HL-60 (cell line): ENCODE results near the gene IVD.

Source experiments
- DNase-seq, 2 experiments: peaks; one replicate each; pipeline ENCODE4 v3.0.0-alpha.2; 2010 to 2020; ENCODE audit warnings: low read depth in 1 of 2, low spot score in 1 of 2
- H3K27ac ChIP-seq: fragments of 250-450 bp; sonication (Bioruptor Pico); replicated peaks from 2 replicates; pipeline ENCODE4 v1.5.1; 2020; ENCODE audit warnings: mild to moderate bottlenecking, moderate library complexity
- H3K27me3 ChIP-seq: fragments of 250-450 bp; sonication (Bioruptor Pico); 2 replicates; pipeline ENCODE4 v1.5.1; 2021; ENCODE audit warnings: mild to moderate bottlenecking, moderate library complexity; ENCODE audit not compliant: insufficient read depth, poor library complexity, severe bottlenecking
- H3K4me3 ChIP-seq: replicated peaks from 2 replicates; pipeline ENCODE4 v1.5.1; 2011; ENCODE audit warnings: mild to moderate bottlenecking, control low read depth, low read length; ENCODE audit not compliant: insufficient read depth
- GABPA ChIP-seq: IDR thresholded peaks from 2 replicates; pipeline ENCODE4 v1.6.1; 2012; ENCODE audit warnings: low read depth
- POLR2AphosphoS5 ChIP-seq: IDR thresholded peaks from 2 replicates; pipeline ENCODE4 v1.6.1; 2012; ENCODE audit warnings: low read depth
- SPI1 ChIP-seq: IDR thresholded peaks from 2 replicates; pipeline ENCODE4 v1.6.1; 2012; ENCODE audit warnings: low read depth, mild to moderate bottlenecking, borderline replicate concordance
- TF ChIP-seq, protein P1 (sequence below): IDR thresholded peaks from 2 replicates; pipeline ENCODE4 v1.6.1; 2012; ENCODE audit warnings: low read depth; ENCODE audit not compliant: insufficient replicate concordance
- TF ChIP-seq, protein P2 (sequence below): IDR thresholded peaks from one replicate; pipeline ENCODE4 v1.5.1; 2011; ENCODE audit warnings: low read length, control low read depth, inconsistent platforms; ENCODE audit not compliant: insufficient read depth

IVD gene

DNA sequence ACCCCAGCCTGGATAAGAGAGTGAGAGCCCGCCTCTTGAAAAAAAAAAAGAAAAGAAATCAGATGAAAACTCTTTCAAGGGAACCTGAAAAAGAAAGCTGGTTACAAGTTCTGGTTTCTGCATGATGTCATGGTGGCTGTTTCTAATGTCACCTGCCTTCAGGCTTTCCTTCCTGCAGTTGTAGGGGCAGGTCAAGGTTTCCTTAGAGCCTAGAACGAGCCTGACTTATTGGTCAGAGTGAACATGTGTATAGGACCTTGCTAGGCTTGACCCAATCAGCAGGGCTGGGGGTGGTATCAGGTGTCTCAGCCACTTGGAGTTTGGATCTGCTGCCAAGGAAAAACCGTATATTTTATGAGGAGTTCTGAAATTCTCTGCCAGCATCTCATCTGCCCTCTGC, 3.8 kb downstream of the IVD start:
- Histone ChIP-seq H3K27me3 (no peaks in the 10 kb centered on the region), H3K27ac (no peak overlapping the region), H3K4me3 (no peak overlapping the region)
- TF ChIP-seq, protein P1, sequence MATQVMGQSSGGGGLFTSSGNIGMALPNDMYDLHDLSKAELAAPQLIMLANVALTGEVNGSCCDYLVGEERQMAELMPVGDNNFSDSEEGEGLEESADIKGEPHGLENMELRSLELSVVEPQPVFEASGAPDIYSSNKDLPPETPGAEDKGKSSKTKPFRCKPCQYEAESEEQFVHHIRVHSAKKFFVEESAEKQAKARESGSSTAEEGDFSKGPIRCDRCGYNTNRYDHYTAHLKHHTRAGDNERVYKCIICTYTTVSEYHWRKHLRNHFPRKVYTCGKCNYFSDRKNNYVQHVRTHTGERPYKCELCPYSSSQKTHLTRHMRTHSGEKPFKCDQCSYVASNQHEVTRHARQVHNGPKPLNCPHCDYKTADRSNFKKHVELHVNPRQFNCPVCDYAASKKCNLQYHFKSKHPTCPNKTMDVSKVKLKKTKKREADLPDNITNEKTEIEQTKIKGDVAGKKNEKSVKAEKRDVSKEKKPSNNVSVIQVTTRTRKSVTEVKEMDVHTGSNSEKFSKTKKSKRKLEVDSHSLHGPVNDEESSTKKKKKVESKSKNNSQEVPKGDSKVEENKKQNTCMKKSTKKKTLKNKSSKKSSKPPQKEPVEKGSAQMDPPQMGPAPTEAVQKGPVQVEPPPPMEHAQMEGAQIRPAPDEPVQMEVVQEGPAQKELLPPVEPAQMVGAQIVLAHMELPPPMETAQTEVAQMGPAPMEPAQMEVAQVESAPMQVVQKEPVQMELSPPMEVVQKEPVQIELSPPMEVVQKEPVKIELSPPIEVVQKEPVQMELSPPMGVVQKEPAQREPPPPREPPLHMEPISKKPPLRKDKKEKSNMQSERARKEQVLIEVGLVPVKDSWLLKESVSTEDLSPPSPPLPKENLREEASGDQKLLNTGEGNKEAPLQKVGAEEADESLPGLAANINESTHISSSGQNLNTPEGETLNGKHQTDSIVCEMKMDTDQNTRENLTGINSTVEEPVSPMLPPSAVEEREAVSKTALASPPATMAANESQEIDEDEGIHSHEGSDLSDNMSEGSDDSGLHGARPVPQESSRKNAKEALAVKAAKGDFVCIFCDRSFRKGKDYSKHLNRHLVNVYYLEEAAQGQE = no peak
- no peak for TF ChIP-seq GABPA
- TF ChIP-seq, protein P2, sequence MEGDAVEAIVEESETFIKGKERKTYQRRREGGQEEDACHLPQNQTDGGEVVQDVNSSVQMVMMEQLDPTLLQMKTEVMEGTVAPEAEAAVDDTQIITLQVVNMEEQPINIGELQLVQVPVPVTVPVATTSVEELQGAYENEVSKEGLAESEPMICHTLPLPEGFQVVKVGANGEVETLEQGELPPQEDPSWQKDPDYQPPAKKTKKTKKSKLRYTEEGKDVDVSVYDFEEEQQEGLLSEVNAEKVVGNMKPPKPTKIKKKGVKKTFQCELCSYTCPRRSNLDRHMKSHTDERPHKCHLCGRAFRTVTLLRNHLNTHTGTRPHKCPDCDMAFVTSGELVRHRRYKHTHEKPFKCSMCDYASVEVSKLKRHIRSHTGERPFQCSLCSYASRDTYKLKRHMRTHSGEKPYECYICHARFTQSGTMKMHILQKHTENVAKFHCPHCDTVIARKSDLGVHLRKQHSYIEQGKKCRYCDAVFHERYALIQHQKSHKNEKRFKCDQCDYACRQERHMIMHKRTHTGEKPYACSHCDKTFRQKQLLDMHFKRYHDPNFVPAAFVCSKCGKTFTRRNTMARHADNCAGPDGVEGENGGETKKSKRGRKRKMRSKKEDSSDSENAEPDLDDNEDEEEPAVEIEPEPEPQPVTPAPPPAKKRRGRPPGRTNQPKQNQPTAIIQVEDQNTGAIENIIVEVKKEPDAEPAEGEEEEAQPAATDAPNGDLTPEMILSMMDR = no peak
- TF ChIP-seq POLR2AphosphoS5 = no peak
- no peak for TF ChIP-seq SPI1
- DNase-seq = no peak

DNA sequence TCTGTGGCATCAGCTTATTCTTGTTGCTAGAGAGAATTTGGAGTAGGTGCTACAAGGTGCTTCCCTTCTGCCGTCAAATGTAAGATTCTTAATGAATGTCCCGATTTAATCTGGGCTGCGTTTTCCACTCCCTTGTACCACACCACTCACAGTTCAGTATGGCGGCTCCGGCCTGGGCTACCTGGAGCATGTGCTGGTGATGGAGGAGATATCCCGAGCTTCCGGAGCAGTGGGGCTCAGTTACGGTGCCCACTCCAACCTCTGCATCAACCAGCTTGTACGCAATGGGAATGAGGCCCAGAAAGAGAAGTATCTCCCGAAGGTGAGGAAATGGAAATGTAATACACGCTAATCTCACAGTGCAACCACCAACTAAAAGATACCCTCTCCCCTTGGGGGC, 4.9 kb downstream of the IVD start:
- no peak for TF ChIP-seq SPI1
- no peak for TF ChIP-seq GABPA
- no peak for TF ChIP-seq POLR2AphosphoS5
- TF ChIP-seq, protein P2 = no peak
- TF ChIP-seq, protein P1 = no peak
- no peak overlapping the region for H3K4me3 ChIP-seq
- no peak for DNase-seq
- H3K27ac ChIP-seq = no peak overlapping the region
- no peaks in the 10 kb centered on the region for H3K27me3 ChIP-seq

DNA sequence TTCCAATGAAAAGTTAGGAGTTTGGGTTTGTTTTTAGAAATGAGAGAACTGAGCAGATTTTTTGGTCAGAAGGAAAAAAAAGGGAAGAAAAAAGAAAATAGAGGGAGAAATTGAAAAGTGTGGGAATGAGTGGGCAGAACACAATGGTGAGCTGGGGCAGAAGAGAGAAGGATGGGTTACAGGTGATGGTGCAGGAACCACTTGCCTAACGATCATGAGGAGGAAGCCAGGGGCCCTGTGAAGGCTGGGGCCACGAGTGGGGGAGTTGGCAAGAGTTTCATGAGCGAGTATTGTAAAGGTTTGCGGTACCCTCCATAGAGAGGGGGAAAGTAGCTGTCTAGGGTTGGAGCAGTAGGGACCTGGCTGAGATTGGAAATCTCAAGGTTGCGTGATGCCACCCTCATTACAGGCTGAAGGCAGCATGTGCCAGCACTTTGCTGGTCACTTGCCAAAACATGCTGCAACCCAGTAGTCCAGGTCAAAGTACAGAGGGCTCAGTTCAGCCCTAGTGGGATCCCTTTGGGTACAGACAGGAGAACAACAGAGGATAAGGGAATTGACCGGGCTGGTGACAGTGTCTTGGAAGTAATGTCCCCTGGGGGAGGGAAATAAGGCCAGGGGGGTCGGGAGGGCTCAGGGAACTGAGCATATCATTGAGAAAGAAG, 6.6 kb downstream of the IVD start:
- Histone ChIP-seq H3K27me3 (no peaks in the 10 kb centered on the region), H3K4me3 (no peak overlapping the region), H3K27ac (no peak overlapping the region)
- DNase-seq = no peak
- TF ChIP-seq, protein P2 = no peak
- TF ChIP-seq POLR2AphosphoS5 = no peak
- TF ChIP-seq SPI1 = no peak
- no peak for TF ChIP-seq GABPA
- TF ChIP-seq, protein P1 = no peak
